Uterus (tissue), 4 donors: Measurements from ENCODE around the gene LCORL. TPM values are rescaled to one million over a fixed set of nuclear protein-coding genes. Genes with fewer than 3 reads are reported as not detected.

Source experiments
- DNase-seq, 2 donors: peaks; one replicate each; pipeline ENCODE4 v3.0.0-alpha.2; 2019 to 2020
- H3K27ac ChIP-seq, 2 donors: fragments of 200-600 bp; sonication (generic); 1 replicate in 1 of 2; 2 replicates in 1 of 2; pipeline ENCODE4 v1.5.1; 2016 to 2018
- H3K27me3 ChIP-seq, 2 donors: fragments of 200-600 bp; sonication (generic); one replicate each; pipeline ENCODE4 v1.5.1; 2018 to 2019; ENCODE audit warnings: control low read depth in 1 of 2
- H3K36me3 ChIP-seq, 2 donors: fragments of 200-600 bp; sonication (generic); one replicate each; pipeline ENCODE4 v1.5.1; 2019; ENCODE audit warnings: control low read depth in 1 of 2
- H3K4me1 ChIP-seq, 2 donors: fragments of 200-600 bp; sonication (generic); one replicate each; pipeline ENCODE4 v1.5.1; 2018 to 2019; ENCODE audit warnings: control low read depth in 1 of 2
- H3K4me3 ChIP-seq, 2 donors: fragments of 200-600 bp; sonication (generic); 1 replicate in 1 of 2; 2 replicates in 1 of 2; pipeline ENCODE4 v1.5.1; 2018 to 2019; ENCODE audit warnings: mild to moderate bottlenecking in 1 of 2
- H3K9me3 ChIP-seq, 2 donors: fragments of 200-600 bp; sonication (generic); one replicate each; pipeline ENCODE4 v1.5.1; 2019; ENCODE audit warnings: control low read depth in 1 of 2
- POLR2A ChIP-seq, 2 donors: fragments of 450-650 bp; IDR thresholded peaks; one replicate each; pipeline ENCODE4 v1.6.1; 2016; ENCODE audit warnings: antibody characterized with exemption in 2 of 2, mild to moderate bottlenecking in 1 of 2, moderate library complexity in 1 of 2
- intact Hi-C: fragments of 100-400 bp; cut with DNase I; formaldehyde crosslinking; loops from one replicate; pipeline ENCODE4 v1.15.1; 2023; ENCODE audit warnings: low total_unique reads
- total RNA-seq, 4 donors: library from RNA; depleted of rRNA in 3 of 4; stranded (reverse); fragments of >200 nt in 3 of 4; gene quantifications; one replicate each; pipeline versions ENCODE4 v1.1.0 to v1.2.4, GENCODE V29; 2014 to 2023
- TF ChIP-seq, protein P1 (sequence below), 4 experiments: fragments of 200-600 bp in 2 of 4; fragments of 450-650 bp in 2 of 4; sonication (generic) in 2 of 4; IDR thresholded peaks; one replicate each; pipeline ENCODE4 v1.5.1; 2016 to 2019; ENCODE audit warnings: antibody characterized with exemption in 4 of 4, mild to moderate bottlenecking in 2 of 4, moderate library complexity in 1 of 4
- donor health status: DM: yes; HTN: yes; CAD: no.

The LCORL gene
- 10 to 100 TPM; 14.1 to 66.7 (median 23.1) TPM for total RNA-seq

DNA sequence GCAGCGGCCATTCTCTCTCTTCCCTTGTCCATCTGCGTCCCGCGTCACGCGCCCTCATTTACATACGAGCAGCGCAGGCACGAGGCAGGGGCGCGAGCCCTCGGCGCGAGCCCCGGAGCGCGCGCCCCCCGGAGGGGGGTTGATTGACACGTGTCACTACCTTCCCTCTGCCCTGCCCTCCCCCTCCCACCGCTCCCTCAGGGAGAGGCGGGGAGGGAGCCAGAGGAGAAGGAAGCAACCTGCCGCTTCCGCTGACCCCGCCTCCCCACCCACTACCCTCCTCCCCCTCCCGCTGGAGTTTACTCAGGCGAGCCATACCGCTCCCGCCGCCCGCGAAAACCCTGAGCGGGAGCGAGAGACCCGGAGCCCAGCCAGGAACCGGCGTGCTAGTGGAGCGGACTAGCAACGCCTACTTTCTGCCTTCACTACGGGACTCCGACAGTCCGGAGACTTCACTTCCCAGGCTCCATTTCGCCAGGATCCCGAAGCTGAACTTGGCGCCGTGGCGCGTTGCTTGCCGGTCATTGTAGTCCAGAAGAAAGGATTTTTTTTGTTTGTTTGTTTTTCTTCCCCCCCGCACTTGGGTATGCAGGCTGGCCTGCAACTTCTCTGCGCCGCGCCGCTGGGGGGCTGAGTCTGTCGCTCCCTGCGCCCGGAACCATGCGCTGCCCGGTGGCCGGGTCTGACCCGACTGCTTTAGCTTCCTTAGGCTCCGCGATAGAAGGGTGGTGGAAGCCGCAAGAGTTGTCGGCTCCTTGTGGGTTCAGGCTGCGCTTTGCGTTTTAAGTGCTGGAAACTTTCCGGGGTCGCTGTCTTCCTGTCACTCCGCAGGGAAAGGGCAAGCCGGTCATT lies at the start of gene LCORL:
LCORL (minus strand) TSS at position 36 of the 852 bp plus-strand sequence; CDS start at position 32, 4 bp downstream.
- intact Hi-C loops: no loop called here
- peak within 1 kb of the TSS; percentile 96 to 98 for H3K27ac ChIP-seq

DNA sequence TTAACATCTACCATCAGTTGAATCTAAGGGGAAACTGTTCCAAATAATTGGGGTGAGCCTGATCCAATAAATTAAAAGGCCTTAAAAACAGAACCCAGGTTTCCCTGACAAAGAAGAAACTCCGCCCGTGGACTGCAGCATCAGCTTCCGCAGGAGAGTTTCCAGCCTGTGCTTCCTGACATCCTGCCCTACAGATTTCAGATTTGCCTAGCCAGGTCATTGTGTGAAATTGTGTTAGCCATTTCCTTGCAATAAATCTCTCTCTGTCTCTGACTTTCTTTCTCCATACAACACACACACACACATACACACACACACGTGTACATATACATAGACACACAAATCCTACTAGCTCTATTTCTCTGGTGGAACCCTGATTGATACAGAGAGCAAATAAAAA lies 48.3 kb upstream of the LCORL start:
- H3K9me3 ChIP-seq: no peaks in the 10 kb centered on the region
- TF ChIP-seq, protein P1, sequence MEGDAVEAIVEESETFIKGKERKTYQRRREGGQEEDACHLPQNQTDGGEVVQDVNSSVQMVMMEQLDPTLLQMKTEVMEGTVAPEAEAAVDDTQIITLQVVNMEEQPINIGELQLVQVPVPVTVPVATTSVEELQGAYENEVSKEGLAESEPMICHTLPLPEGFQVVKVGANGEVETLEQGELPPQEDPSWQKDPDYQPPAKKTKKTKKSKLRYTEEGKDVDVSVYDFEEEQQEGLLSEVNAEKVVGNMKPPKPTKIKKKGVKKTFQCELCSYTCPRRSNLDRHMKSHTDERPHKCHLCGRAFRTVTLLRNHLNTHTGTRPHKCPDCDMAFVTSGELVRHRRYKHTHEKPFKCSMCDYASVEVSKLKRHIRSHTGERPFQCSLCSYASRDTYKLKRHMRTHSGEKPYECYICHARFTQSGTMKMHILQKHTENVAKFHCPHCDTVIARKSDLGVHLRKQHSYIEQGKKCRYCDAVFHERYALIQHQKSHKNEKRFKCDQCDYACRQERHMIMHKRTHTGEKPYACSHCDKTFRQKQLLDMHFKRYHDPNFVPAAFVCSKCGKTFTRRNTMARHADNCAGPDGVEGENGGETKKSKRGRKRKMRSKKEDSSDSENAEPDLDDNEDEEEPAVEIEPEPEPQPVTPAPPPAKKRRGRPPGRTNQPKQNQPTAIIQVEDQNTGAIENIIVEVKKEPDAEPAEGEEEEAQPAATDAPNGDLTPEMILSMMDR (IDR thresholded peaks at IDR 0.05): no peak
- TF ChIP-seq POLR2A (IDR thresholded peaks at IDR 0.05): no peak
- H3K27ac ChIP-seq: no peak overlapping the region
- peak in 1 of 2 donors; percentile 15 for DNase-seq
- no peak overlapping the region for H3K4me3 ChIP-seq
- H3K4me1 ChIP-seq: no peaks in the 10 kb centered on the region
- intact Hi-C loops: no loop called here
- H3K27me3 ChIP-seq: no peaks in the 10 kb centered on the region
- no peaks in the 10 kb centered on the region for H3K36me3 ChIP-seq

More for the DNA sequence above, at the start of gene LCORL:
- TF ChIP-seq, protein P1 (IDR thresholded peaks at IDR 0.05): peak in 1 of 4 experiments; percentile 27
- peak; percentile 66 to 67 for TF ChIP-seq POLR2A (IDR thresholded peaks at IDR 0.05)
- Histone ChIP-seq H3K27me3 (no peaks in the 10 kb centered on the region), H3K9me3 (no peaks in the 10 kb centered on the region), H3K36me3 (no peaks in the 10 kb centered on the region), H3K4me3 (peak within 1 kb of the TSS; percentile 86 to 92), H3K4me1 (no peaks in the 10 kb centered on the region)
- DNase-seq: peak; percentile 93 to 95

GRCh38 chr4:18067031-18067430 lies 45.5 kb upstream of the LCORL start:
- H3K27me3 ChIP-seq: no peaks in the 10 kb centered on the region
- DNase-seq: no peak
- no peaks in the 10 kb centered on the region for H3K4me1 ChIP-seq
- intact Hi-C loops: no loop called here
- no peak for TF ChIP-seq POLR2A (IDR thresholded peaks at IDR 0.05)
- TF ChIP-seq, protein P1 (IDR thresholded peaks at IDR 0.05): no peak
- no peaks in the 10 kb centered on the region for H3K9me3 ChIP-seq
- no peaks in the 10 kb centered on the region for H3K36me3 ChIP-seq
- H3K27ac ChIP-seq: no peak overlapping the region
- H3K4me3 ChIP-seq: no peak overlapping the region

GRCh38 chr4:18063079-18063478 lies 41.5 kb upstream of the LCORL start:
- Histone ChIP-seq H3K27me3 (no peaks in the 10 kb centered on the region), H3K27ac (no peak overlapping the region), H3K4me3 (no peak overlapping the region), H3K4me1 (no peaks in the 10 kb centered on the region), H3K36me3 (no peaks in the 10 kb centered on the region), H3K9me3 (no peaks in the 10 kb centered on the region)
- TF ChIP-seq, protein P1 (IDR thresholded peaks at IDR 0.05): no peak
- no peak for DNase-seq
- intact Hi-C loops: no loop called here

DNA sequence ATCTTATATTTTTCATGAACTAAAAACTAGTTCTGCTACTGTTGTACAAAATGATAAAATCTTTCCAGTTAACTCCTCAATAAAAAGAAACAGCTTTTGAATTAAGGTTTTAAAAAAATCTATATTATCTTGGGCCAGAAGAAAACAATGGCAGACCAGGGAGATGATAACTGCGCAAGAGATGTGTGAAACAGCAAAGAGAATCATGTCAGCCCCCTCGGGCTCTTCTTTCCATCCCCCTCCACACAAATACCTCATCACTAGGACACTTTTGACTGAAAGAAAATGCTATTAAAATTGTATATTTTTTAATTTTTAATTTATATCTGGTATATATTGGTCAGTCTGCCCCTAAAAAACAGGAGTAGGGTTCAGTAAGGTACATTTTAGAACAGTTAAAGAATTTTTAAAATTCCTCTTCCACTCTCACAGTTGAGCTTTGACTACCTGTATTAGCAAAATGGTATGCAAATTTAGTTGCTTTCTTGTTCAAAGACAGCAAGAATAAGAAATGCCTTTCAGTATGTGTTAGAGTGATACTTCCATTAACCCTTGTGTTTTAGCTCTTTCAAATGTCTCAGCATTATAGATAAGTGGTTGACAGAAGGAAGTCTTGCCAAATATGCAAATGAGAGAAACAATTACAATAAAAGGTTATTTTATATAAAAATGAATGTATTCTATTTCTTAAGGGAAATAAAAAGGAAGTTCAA lies 36.4 kb upstream of the LCORL start:
- Histone ChIP-seq H3K4me3 (no peak overlapping the region), H3K27me3 (no peaks in the 10 kb centered on the region), H3K36me3 (no peaks in the 10 kb centered on the region), H3K27ac (no peak overlapping the region), H3K9me3 (no peaks in the 10 kb centered on the region), H3K4me1 (no peaks in the 10 kb centered on the region)
- no peak for TF ChIP-seq POLR2A (IDR thresholded peaks at IDR 0.05)
- TF ChIP-seq, protein P1 (IDR thresholded peaks at IDR 0.05): no peak
- intact Hi-C loops: no loop called here
- DNase-seq: no peak
